GM19463 (cell line): Measurements from ENCODE around the gene FSTL4.
"Not testable (repeated sequence)": the region's sequence is repeated elsewhere in the genome, so short reads cannot be mapped to it uniquely, and the experiment has no call there.

Experiments
- ATAC-seq: cut with Tn5 transposase; IDR thresholded peaks from one replicate; pipeline ENCODE4 v1.9.1; 2021; ENCODE audit warnings: mild to moderate bottlenecking, moderate library complexity; ENCODE audit not compliant: unreplicated experiment

The FSTL4 gene

DNA sequence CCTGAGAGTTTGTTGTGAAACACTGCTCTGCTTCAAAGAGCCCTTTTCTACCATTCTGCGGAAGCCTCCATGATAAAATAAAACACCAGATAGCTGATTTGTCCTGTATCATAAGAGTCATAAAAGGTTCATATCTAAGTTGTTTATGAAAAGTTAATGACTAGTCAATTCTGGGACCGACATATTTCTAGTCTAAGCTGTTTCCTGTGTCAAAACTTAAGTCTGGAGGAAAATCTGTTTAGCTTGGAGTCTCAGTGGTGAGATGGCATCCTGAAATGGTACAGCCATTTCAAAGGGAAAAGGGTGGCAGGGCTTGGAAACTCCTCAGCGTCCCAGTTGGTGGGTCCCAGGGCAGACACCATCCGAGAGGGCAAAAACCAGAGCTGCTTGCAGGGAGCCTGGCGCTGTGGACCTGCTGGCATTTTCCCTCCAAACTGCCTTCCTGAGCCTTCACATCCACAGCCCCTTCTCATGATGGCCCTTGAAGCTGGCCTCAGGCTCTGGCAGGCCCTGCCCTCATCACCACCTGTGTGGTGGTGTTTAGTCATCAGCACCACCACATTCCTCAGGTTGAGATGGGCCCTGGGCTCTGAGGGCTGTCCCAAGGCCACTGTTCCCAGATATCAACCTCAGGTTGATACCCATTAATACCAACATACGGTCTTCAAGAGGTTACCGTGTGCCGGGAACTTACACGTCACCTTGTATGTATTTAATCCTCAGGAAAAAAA, 376.5 kb downstream of the FSTL4 start:
- no peak for ATAC-seq

DNA sequence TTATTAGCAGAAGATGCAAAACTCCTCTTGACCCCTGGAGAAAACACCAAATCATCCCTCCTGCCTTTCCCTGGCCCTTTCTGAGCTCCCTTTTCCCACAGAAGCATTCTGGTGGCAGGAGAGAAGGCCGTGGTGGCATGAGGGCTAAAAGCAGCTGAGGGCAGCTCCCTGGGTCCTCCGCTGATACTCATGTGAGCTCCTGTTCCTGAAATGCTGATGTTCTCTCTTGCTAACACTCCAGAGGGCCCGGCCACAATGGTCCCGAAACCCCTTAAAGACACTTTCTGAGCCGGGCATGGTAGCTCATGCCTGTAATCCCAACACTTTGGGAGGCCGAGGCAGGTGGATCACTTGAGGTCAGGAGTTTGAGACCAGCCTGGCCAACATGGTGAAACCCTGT, 377.4 kb downstream of the FSTL4 start:
- ATAC-seq: no peak

DNA sequence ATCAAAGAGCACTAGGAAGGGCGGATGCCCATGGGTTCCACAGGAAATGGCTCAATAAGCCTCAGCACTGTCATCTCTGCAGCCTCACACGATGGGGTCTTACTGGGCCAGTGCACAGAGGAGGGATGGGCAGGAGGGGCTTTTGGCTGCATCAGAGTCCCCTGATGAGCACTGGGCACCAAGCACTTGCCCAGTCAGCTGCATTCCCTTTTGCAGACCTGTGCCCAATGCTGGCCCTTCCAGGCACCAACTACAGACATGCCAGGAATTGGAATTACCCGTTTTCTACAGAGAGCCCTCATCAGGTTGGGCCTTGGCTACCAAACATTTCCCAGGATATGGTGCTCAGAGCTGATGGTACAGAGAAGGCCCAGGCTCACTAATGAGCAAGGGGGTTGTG, 378.1 kb downstream of the FSTL4 start:
- no peak for ATAC-seq

DNA sequence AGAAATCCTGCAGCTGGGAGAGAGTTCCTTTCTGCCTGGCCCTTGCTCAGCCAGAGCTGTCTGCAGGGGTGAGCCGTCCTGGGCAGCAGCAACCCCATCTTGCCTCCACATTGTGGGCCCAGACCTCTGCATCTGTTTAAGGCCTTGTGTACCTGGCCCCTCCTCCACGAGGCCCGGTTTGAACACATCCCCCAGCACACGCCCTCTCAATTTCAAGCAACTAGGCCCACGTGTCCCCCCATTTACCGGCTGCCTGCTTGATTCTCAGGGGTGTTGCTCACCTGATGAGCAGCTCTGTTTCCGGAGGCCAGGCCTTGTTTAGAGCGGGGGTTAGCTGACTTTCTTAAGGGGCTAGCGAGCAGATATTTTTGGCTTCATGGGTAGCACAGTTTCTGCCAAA, 378.7 kb downstream of the FSTL4 start:
- no peak for ATAC-seq

- ATAC-seq: no peak
These were observed 379.4 kb downstream of the FSTL4 start for GRCh38 chr5:133232911-133233310.

GRCh38 chr5:133232435-133232834, 379.9 kb downstream of the FSTL4 start:
- ATAC-seq: no peak

DNA sequence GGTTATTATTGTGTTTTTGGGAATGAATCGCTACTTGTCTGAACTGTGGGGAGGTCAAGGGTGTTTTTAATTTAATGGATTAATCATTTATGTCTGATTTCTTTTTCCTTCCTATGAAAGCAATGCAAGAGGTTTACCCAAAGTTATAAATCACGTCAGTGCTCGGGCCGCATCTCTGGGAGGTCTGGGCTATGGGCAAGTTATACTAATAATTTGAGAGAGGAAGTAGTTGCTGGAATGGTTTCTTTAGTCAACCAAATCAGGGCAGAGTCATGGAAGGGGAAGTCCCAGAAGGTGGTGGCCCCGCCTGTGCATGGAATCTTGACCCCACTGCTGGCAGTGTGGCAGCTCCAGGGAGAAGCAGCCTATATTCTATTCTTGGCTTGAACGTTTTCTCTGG, 380.3 kb downstream of the FSTL4 start:
- ATAC-seq: no peak

DNA sequence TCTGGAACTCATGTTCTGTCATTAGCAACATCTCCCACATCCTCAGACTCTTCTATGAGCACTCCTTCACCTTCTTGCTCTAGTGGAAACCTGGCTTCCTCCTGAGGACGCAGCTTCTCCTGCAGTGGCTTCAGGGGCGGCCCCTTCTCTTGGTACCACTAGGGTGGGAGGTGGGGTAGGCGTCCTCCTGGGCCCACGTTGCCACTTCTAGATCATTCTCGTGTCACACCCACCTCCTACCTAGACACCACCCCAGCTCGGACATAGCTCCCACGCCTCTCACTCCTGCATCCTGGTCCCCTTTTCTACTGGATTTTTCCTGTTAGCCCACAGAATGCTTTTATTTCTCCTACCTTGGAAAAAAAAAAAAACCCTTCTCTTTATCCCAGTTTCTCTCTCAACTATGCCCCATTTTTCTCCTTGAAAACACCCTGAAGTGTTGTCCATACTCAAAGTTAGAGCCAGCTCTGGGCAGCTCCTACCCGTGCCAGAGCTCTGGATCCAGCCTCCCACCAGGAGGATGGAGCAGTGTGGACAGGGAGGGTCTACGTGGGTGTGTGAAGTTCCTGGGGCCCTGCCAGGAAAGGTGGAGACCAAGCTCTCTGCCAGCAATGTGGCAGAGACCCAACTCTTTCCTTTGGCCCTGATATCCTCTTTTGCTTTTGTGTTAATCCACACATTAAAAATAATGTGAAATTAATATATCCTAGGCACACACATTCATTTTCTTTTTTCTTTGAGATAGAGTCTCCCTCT, 381.3 kb downstream of the FSTL4 start:
- no peak for ATAC-seq

- ATAC-seq: no peak
These were observed 382.2 kb downstream of the FSTL4 start for GRCh38 chr5:133229931-133230664.

DNA sequence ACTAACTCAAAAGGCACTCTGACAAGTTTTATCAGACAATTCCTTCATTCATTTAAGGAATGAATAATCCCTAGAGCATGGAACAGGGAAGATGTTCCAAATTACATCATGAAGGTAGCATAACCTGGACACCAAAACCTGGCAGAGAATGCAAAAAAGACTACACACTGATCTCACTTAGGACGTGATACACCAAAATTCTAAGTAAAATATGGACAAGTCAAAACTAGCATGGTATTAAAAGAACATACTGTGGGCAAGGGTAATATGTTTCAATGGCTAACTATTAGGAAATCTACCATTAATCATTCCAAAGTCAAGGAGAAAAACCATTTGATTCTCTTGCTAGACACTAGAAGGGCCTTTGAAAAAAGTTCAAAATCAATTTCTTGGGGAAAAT, 384.0 kb downstream of the FSTL4 start:
- no peak for ATAC-seq

DNA sequence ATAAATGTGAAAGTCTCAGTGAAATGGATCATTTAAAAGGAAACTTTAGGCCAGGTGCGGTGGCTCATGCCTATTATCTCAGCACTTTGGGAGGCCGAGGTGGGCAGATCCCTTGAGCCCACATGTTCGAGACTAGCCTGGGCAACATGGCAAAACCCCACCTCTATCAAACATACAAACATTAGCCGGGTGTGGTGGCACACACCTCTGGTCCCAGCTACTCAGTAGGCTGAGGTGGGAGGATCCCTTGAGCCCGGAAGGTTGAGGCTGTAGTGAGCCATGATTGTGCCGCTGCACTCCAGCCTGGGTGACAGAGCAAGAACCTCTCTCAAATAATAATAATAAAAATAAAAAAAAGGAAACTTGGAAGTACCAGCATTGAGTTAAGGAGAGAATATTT, 384.4 kb downstream of the FSTL4 start:
- no peak for ATAC-seq

DNA sequence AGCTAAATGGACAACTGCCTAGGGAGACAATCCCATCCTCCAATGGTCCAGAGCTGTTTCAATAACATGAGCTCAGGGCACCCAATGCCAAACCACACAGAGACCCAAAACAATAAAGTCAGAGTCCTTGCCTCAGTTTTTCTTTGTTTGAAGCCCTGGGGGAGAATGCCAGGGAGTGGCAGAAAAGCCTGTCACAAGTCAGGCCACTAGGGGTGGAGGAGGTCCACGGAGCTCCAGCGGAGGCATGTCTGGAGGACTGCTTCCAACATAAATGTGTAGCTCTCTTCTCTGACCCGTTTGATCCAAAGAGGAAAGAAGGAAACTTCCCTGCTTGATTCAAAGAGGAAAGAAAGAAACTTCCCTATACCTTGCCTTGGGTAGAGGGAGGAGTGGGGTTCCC, 385.3 kb downstream of the FSTL4 start:
- ATAC-seq: no peak

- ATAC-seq: no peak
These were observed 386.2 kb downstream of the FSTL4 start for GRCh38 chr5:133226186-133226585.

GRCh38 chr5:133225671-133226152, 386.6 kb downstream of the FSTL4 start:
- no peak for ATAC-seq

GRCh38 chr5:133222979-133223378, 389.4 kb downstream of the FSTL4 start:
- no peak for ATAC-seq

- no peak for ATAC-seq
These were observed 389.8 kb downstream of the FSTL4 start for GRCh38 chr5:133222521-133222920.

- no peak for ATAC-seq
These were observed 390.3 kb downstream of the FSTL4 start for GRCh38 chr5:133222040-133222439.

DNA sequence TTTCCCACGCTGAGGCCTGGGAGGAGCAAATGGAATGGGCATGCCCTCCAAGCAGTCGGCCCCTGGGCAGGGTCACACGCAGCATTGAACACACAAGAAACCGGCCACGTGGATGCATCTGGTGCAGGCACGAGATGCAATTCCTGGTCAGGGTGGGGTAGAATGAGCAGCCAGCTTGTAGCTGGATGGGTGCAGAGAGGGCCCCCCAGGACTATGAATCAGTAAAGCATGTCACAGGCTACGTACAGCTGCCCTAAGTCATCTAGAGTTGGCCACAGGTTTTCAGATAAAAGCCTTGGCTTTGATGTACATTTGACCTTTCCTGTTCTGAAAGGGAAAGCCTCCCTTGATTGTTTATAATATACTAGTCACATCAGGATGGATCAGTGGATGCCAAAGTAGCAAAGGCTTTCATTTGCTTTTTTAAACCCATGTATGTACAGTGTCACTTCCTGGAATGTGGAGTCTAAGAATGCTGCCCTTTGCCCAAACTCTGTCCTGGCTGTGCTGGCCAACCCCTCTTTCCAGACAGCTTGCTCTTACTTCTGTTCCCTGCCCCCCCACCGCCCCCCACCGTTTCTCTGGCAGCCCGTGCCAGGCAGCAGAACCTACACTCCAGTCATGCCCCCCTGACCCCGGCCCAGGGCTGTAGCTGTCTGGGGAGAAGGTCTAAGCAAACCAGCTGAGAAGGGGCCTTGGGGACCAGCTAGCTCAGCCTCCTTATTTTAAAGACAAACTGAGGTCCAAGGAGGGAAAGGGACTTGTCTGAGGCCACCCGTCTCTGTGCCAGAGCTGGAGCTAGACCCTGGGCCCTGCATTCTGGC, 391.3 kb downstream of the FSTL4 start:
- ATAC-seq: no peak

DNA sequence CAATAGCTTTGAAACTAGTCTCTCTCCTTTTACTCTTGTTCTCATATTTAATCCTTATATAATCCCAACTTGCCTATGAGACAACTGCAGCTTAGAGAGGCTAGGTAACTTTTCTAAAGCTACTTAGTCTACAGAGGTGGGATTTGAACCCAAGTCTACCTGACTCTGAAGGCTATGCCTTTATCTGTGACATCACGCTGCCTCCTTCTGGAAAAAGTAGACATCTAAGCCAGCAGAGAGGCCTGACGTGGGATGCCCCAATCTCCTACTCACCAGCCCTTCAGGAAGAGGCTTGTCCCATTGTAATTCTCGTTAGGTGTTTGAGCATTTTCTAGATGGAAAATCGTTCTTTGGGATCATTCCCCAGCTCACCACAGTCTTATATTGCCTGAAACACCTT, 393.0 kb downstream of the FSTL4 start:
- ATAC-seq: no peak

GRCh38 chr5:133216138-133216537, 396.2 kb downstream of the FSTL4 start:
- ATAC-seq: not testable (repeated sequence)
